ENCODE data around the gene QARS1.

QARS1 gene

DNA sequence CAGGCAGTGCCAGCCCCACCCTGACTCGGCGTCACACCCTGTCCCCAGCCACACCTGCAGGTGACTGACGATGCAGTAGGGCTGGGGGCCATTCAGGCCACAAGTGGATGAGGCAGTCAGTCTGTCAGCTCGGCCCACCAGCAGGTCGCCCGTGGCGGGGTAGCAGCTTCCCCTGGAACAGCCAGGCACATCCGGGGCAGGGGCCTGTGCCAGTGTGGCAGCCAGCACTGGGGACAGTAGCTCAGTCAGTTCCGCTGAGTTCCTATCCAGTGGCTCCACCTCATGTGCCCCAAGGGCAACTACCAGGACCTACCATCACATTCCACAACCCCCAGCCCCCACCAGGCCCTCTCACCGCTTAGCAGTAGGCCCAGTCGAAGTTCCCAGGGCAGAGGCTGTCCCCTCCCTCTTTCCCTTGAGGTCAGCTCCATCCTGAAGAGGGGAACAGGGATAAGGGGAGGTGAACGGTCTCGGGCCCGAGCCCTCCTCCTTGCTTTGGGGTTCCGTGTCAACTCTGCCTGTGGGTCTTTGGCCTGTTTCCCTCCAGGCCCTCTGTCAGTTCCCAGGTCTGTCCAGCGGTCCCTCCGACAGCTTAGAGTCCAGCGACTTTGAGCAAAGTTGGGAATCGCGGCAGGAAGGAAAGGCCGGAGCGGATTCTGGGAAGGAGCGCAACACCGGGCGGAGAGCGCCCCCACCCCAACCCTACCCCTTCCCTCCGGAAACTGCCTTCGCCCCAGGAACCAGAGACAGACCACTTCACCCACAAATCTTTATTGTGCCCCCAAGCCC, 28.1 kb upstream of the QARS1 start, which contains the start of gene LAMB2:
LAMB2 (minus strand) TSS at position 614 of the 789 bp plus-strand sequence; CDS start at position 431, 183 bp downstream.
- TF ChIP-seq POLR2AphosphoS5 (IDR thresholded peaks at IDR 0.05; ENCODE audit: low read depth, low read length) (0 out of 2 replicates have a peak, but pooled peaks have one; percentile 51), FOXP2 (optimal IDR thresholded peaks at IDR 0.05; ENCODE audit: borderline replicate concordance, extremely low read depth, extremely low read length, insufficient read depth) (peak; percentile 24), TAF1 (IDR thresholded peaks at IDR 0.05; ENCODE audit: borderline replicate concordance, insufficient read depth, low read length) (no peak)

DNA sequence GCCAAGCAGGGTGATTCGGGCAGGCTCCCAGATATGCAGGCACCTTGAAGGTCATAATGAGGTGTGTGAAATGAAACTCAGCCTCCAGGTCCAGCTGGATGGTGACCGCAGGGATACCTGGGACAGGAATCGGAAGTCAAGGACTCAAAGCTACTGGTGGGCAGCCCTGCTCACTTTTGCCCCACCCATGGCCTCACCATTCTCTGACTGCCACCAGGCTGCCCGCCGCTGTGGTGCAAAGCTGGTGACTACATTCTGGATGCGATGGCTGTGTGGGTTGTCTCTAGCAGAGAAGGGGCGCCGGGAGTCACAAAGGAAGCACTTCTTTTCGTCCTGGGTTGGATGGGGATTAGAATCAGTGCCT, 27.5 kb upstream of the QARS1 start:
- TF ChIP-seq TAF1 (IDR thresholded peaks at IDR 0.05; ENCODE audit: borderline replicate concordance, insufficient read depth, low read length) (no peak), POLR2AphosphoS5 (IDR thresholded peaks at IDR 0.05; ENCODE audit: low read depth, low read length) (no peak), REST (IDR thresholded peaks at IDR 0.05; ENCODE audit: insufficient read depth in 1 of 2, low read depth in 2 of 2, low read length in 2 of 2) (no peak), SIN3A (IDR thresholded peaks at IDR 0.05; ENCODE audit: borderline replicate concordance, insufficient read depth, low read length) (no peak), FOXP2 (optimal IDR thresholded peaks at IDR 0.05; ENCODE audit: borderline replicate concordance, extremely low read depth, extremely low read length, insufficient read depth) (no peak)

GRCh38 chr3:49131576-49131975, 27.0 kb upstream of the QARS1 start:
- TF ChIP-seq FOXP2 (optimal IDR thresholded peaks at IDR 0.05; ENCODE audit: borderline replicate concordance, extremely low read depth, extremely low read length, insufficient read depth): no peak

DNA sequence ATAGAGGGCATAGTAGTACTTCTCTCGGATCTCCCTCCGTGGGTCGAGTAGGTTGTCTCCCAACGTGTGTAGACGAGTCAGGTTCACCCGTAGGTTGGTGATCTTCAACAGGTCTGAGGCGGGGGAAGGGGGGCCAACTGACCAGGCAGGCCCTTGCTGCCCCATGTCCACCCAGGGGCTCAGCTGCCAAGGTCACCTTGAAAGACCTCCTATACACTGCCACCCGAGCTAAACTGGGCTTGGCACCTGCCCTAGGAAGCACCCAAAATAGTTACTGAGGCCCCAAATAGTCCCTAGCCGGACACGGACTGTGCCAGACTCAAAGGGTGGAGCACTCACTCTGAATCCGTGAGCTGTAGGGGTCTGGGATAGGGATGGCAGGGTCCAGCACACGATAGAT, 26.5 kb upstream of the QARS1 start:
- TF ChIP-seq SIN3A (IDR thresholded peaks at IDR 0.05; ENCODE audit: borderline replicate concordance, insufficient read depth, low read length) (no peak), TAF1 (IDR thresholded peaks at IDR 0.05; ENCODE audit: borderline replicate concordance, insufficient read depth, low read length) (no peak), POLR2AphosphoS5 (IDR thresholded peaks at IDR 0.05; ENCODE audit: low read depth, low read length) (no peak), REST (IDR thresholded peaks at IDR 0.05; ENCODE audit: insufficient read depth in 1 of 2, low read depth in 2 of 2, low read length in 2 of 2) (no peak), FOXP2 (optimal IDR thresholded peaks at IDR 0.05; ENCODE audit: borderline replicate concordance, extremely low read depth, extremely low read length, insufficient read depth) (no peak)

DNA sequence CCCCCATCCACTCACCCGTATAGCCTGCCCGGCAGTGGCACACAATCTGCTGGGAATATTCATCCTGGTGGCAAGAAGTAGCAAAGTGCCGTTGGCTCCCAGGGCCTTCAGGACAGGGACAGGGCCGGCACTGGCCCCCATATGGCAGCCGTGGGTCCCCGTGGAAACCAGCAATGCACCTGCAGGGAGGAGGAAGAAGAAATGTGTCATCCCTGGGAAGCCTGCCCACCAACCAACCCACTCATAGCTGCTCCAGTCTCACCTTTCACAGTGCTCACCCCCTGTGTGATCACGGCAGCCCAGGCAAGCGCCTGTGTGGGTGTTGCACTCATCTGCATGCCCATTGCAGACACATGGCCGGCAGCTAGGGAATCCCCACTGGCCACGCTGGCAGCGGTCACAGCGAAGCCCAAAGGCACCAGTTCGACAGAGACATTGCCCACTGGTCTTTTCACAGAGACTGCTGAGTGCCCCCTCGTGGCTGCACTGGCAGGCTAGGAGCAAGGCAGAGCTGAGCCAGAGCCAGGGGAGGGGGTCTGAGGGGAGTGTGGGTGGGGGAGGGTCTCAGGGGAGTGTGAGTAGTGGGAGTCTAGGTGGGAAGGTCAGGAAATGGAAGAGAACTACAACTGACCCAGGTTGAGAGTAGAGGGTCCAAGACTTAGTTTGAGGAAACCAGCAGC, 20.6 kb upstream of the QARS1 start:
- TF ChIP-seq POLR2AphosphoS5 (IDR thresholded peaks at IDR 0.05; ENCODE audit: low read depth, low read length) (no peak), TAF1 (IDR thresholded peaks at IDR 0.05; ENCODE audit: borderline replicate concordance, insufficient read depth, low read length) (no peak), REST (IDR thresholded peaks at IDR 0.05; ENCODE audit: insufficient read depth in 1 of 2, low read depth in 2 of 2, low read length in 2 of 2) (no peak), FOXP2 (optimal IDR thresholded peaks at IDR 0.05; ENCODE audit: borderline replicate concordance, extremely low read depth, extremely low read length, insufficient read depth) (no peak), SIN3A (IDR thresholded peaks at IDR 0.05; ENCODE audit: borderline replicate concordance, insufficient read depth, low read length) (no peak)

GRCh38 chr3:49124203-49124602, 19.6 kb upstream of the QARS1 start:
- TF ChIP-seq FOXP2 (optimal IDR thresholded peaks at IDR 0.05; ENCODE audit: borderline replicate concordance, extremely low read depth, extremely low read length, insufficient read depth): no peak
- no peak for TF ChIP-seq REST (IDR thresholded peaks at IDR 0.05; ENCODE audit: insufficient read depth in 1 of 2, low read depth in 2 of 2, low read length in 2 of 2)
- no peak for TF ChIP-seq TAF1 (IDR thresholded peaks at IDR 0.05; ENCODE audit: borderline replicate concordance, insufficient read depth, low read length)
- no peak for TF ChIP-seq SIN3A (IDR thresholded peaks at IDR 0.05; ENCODE audit: borderline replicate concordance, insufficient read depth, low read length)
- TF ChIP-seq POLR2AphosphoS5 (IDR thresholded peaks at IDR 0.05; ENCODE audit: low read depth, low read length): no peak

Data from PFSK-1 (cell line).